Heart right ventricle (tissue), 16 donors: ENCODE results near the gene SCN7A. TPM values are rescaled to one million over a fixed set of nuclear protein-coding genes. Genes with fewer than 3 reads are reported as not detected.
"Not testable (repeated sequence)": the region's sequence is repeated elsewhere in the genome, so short reads cannot be mapped to it uniquely, and the experiment has no call there.

Experiments used
- ATAC-seq, 8 donors: fragments of 200-7000 bp; cut with Tn5 transposase; one replicate each; pipeline ENCODE4 v1.9.1; 2020; ENCODE audit warnings: mild to moderate bottlenecking in 8 of 8, moderate library complexity in 8 of 8, moderate number of reproducible peaks in 1 of 8
- DNase-seq, 2 donors: peaks; one replicate each; pipeline ENCODE4 v3.0.0-alpha.2; 2020
- H3K27ac ChIP-seq, 10 donors: fragments of 200-600 bp; sonication (generic) in 2 of 10; one replicate each; pipeline versions ENCODE4 v1.5.0 to v1.8.0; 2020 to 2022; ENCODE audit warnings: mild to moderate bottlenecking in 3 of 10
- H3K27me3 ChIP-seq, 7 donors: fragments of 200-600 bp; one replicate each; pipeline ENCODE4 v1.8.0; 2021 to 2022; ENCODE audit warnings: mild to moderate bottlenecking in 2 of 7
- H3K36me3 ChIP-seq, 9 donors: fragments of 200-600 bp; sonication (generic) in 1 of 9; one replicate each; pipeline versions ENCODE4 v1.5.0 to v1.8.0; 2020 to 2022; ENCODE audit warnings: mild to moderate bottlenecking in 2 of 9
- H3K4me1 ChIP-seq, 9 donors: fragments of 200-600 bp; sonication (generic) in 1 of 9; one replicate each; pipeline versions ENCODE4 v1.5.0 to v1.8.0; 2020 to 2022; ENCODE audit warnings: mild to moderate bottlenecking in 4 of 9
- H3K4me3 ChIP-seq, 10 donors: fragments of 200-600 bp; sonication (generic) in 2 of 10; one replicate each; pipeline versions ENCODE4 v1.5.0 to v1.8.0; 2020 to 2022; ENCODE audit warnings: mild to moderate bottlenecking in 7 of 10, moderate library complexity in 2 of 10
- H3K9me3 ChIP-seq, 11 donors: fragments of 200-600 bp in 10 of 11; sonication (generic) in 2 of 11; one replicate each; pipeline versions ENCODE4 v1.5.0 to v1.8.0; 2013 to 2022; ENCODE audit warnings: mild to moderate bottlenecking in 2 of 11, control low read depth in 1 of 11, moderate library complexity in 1 of 11
- CTCF ChIP-seq, 9 donors: fragments of 200-600 bp; sonication (generic) in 2 of 9; IDR thresholded peaks; one replicate each; pipeline versions ENCODE4 v1.5.0 to v1.8.0; 2021 to 2022; ENCODE audit warnings: antibody characterized with exemption in 9 of 9, mild to moderate bottlenecking in 5 of 9, moderate library complexity in 1 of 9
- WGBS, 2 donors: extraction: QIAGEN DNeasy Blood & Tissue Kit; methylation state at CpG; one replicate each; pipeline ENCODE4 v1.1.7; 2013; ENCODE audit warnings: inconsistent platforms in 1 of 2; 5-methylcytosine and 5-hydroxymethylcytosine counted together
- intact Hi-C, 10 donors: fragments of 100-400 bp; cut with DNase I; formaldehyde crosslinking; loops; one replicate each; pipeline versions ENCODE4 v1.11.1 to v1.14.2; 2022
- polyA plus RNA-seq, 2 donors: library from polyadenylated mRNA; stranded (reverse); fragments of 200-250 nt; gene quantifications; one replicate each; pipeline ENCODE4 v1.2.3, GENCODE V29; 2013
- total RNA-seq, 10 donors: library from RNA; stranded (reverse); fragmentation: NEBNext Ultra II Directional in 3 of 10; extraction: Animal tissue kit (Norgen Biotek cat#: 25700) in 3 of 10; gene quantifications; one replicate each; pipeline versions ENCODE4 v1.2.1 to v1.2.4, GENCODE V29; 2021 to 2023
- donor health status: Arrhythmogenic right ventricular cardiomyopathy.
- donor health status: ischemic (EF 13 %, LVEDD 7.1; RV severe dilation, severe dysfunction).
- donor health status: healthy with polysubstance abuse.
- donor health status: DM: no; HTN: yes; CAD: no.
- donor health status: DM: no; HTN: no; CAD: no.
- donor health status: ischemic (EF 25% LVEDD 6.9; RV normal size, moderate dysfunction).
- donor health status: ischemic (EF 25% LVEDD 5.7; RV mildly dilated, moderate dysfunction).
- donor health status: healthy.
- donor health status: DM: yes; HTN: yes; CAD: no.
- donor health status: Ischemic cardiomyopathy.
- donor health status: ischemic (EF 35%, LVEDD 5.7; RV mildly dilated, moderate dysfunction).
- donor health status: nonischemic (EF 11% LVEDD 7.7; RV severe dilation, severe dysfunction).
- donor health status: DM: yes; HTN: yes; CAD: no.
- donor health status: PGD.
- donor health status: ischemic (EF 29% LVEDD 5.4; RV normal size, mild dysfunction).
- donor health status: nonischemic (EF 23%, LVEDD 6.1; RV moderate dilation, normal function).

Gene SCN7A
- total and polyA plus RNA-seq, 12 donors, result 2.4 to 31.2 (median 15.4) TPM

GRCh38 chr2:166411473-166412230 is 82.4 kb downstream of the SCN7A start:
- 64 to 71% methylated on average over 6 of the region's 6 CpGs for WGBS, 2 donors
- no peak for TF ChIP-seq CTCF (IDR thresholded peaks at IDR 0.05)
- no peak for DNase-seq
- Histone ChIP-seq H3K27me3 (no peaks in the 10 kb centered on the region), H3K36me3 (peaks cover 0 to 24% (median 0%) of the 10 kb centered on the region in 9 donors), H3K4me1 (peaks cover 0 to 9% (median 0%) of the 10 kb centered on the region in 9 donors), H3K9me3 (no peaks in the 10 kb centered on the region), H3K4me3 (no peak overlapping the region), H3K27ac (no peak overlapping the region)
- intact Hi-C loops, result loop anchor here in 1 of 10 donors (10.0 kb wide), 1 partner anchor 103 kb away; no protein-coding TSS in a partner anchor
- ATAC-seq, result no peak

- intact Hi-C loops, result loop anchor here in 1 of 10 donors (10.0 kb wide), 1 partner anchor 104 kb away; no protein-coding TSS in a partner anchor
- no peak overlapping the region for H3K27ac ChIP-seq
- H3K9me3 ChIP-seq, result no peaks in the 10 kb centered on the region
- DNase-seq (no peak), ATAC-seq (peak in 2 of 8 donors; percentile 60 to 82)
- H3K4me3 ChIP-seq, result no peak overlapping the region
- H3K4me1 ChIP-seq, result peaks cover 0 to 9% (median 0%) of the 10 kb centered on the region in 9 donors
- H3K36me3 ChIP-seq, result peaks cover 0 to 27% (median 0%) of the 10 kb centered on the region in 9 donors
- WGBS, 2 donors, result 70 to 79% methylated on average over 7 of the region's 7 CpGs
- no peak for TF ChIP-seq CTCF (IDR thresholded peaks at IDR 0.05)
- no peaks in the 10 kb centered on the region for H3K27me3 ChIP-seq
Observed at GRCh38 chr2:166410828-166411472, 83.1 kb downstream of the SCN7A start.

GRCh38 chr2:166407746-166408145 is 86.3 kb downstream of the SCN7A start:
- H3K4me3 ChIP-seq, intact Hi-C loops, H3K9me3 ChIP-seq, H3K4me1 ChIP-seq, H3K27me3 ChIP-seq, ATAC-seq, DNase-seq, H3K27ac ChIP-seq: not testable (repeated sequence)
- peaks cover 0 to 22% (median 0%) of the 10 kb centered on the region in 9 donors for H3K36me3 ChIP-seq
- WGBS, 2 donors, result 79 to 85% methylated on average over 2 of the region's 2 CpGs

- 87 to 91% methylated on average over 3 of the region's 3 CpGs for WGBS, 2 donors
- Histone ChIP-seq H3K36me3 (peaks cover 0 to 22% (median 0%) of the 10 kb centered on the region in 9 donors), H3K4me1 (peaks cover 0 to 2% (median 0%) of the 10 kb centered on the region in 9 donors), H3K27ac (no peak overlapping the region), H3K4me3 (no peak overlapping the region), H3K27me3 (no peaks in the 10 kb centered on the region), H3K9me3 (no peaks in the 10 kb centered on the region)
- no peak for TF ChIP-seq CTCF (IDR thresholded peaks at IDR 0.05)
- ATAC-seq (no peak), DNase-seq (no peak)
- intact Hi-C loops, result no loop called here
Observed at GRCh38 chr2:166406374-166406773, 87.7 kb downstream of the SCN7A start.
